Measurements from ENCODE around the gene ZC3H6. TPM values are rescaled to one million over a fixed set of nuclear protein-coding genes. Genes with fewer than 3 reads are reported as not detected.

ZC3H6 gene
- total and polyA plus RNA-seq, 4 donors, result 8.8 to 17.6 (median 11.9) TPM

DNA sequence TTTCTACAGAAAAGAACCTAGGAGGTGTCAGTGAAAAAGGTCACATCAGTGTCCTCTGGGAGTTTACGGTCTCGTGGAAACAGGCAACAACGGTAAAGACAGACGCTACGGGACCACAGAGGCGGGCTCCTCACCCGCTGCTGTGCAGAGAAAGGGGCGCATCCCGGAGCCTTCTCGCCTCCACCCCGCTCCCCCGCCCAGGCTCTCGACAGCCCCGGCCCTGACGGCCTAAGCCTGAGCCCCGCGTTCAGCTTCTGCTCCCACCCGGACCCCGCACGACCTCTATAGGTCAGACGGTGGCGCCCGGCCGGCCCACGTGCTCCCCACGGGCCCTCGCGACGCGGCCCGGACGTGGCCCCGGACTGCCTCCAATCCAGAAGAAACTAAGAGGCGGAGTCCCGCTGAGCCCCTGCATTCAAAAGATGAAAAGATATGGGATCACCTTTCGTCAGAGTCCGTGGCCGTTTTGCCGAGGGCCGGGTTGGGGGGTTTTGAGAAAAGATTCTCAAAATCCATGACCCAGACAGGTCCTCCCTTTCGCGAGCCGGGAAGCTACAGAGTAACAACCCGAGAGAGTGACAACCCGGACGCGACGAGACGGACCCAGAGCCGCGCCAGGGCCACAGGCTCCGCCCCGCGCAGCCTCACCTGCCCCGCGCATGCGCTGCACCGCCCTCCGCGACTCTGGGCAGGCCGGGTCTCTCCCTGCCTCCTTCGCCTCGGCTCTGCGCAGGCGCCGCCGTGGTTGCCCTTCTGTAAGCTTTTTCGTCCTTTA is 20.7 kb upstream of the ZC3H6 start, which contains the start of gene ZC3H8:
TSS of gene ZC3H8 (minus strand) at position 577 of the 775 bp plus-strand sequence. CDS start at position 516, 61 bp downstream.
- peak within 1 kb of the TSS; percentile 88 for H3K27ac ChIP-seq (ENCODE audit: low read depth, low read length)
- H3K4me1 ChIP-seq (ENCODE audit: control insufficient read depth, insufficient read depth, low read length), result peaks cover 5% of the 10 kb centered on the region
- WGBS (ENCODE audit: insufficient coverage), result 0% methylated on average over 61 of the region's 68 CpGs

DNA sequence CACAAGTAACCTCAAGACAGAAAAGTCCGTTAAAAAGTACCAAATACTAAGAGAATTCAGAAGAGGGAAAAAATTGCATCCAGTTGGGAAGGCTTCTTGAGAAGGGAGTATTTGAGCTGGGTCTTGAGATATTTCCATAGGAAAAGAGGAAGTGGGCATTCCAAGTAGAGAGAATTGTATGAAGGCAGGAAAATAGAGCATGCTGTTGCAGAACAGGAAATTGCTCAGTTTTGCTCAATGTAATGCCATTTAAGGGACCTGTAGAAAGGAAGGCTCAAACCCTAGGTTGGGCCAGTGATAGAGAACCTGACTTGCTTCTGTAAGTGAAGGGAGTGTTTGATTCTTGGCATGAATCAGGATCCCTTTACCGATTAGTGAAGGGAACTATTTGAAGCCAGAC is 19.5 kb upstream of the ZC3H6 start:
- Histone ChIP-seq H3K4me3 (ENCODE audit: low read depth, low read length) (no peak overlapping the region), H3K36me3 (ENCODE audit: control insufficient read depth, insufficient read depth, low read length) (no peaks in the 10 kb centered on the region), H3K4me1 (ENCODE audit: control insufficient read depth, insufficient read depth, low read length) (peaks cover 5% of the 10 kb centered on the region), H3K27ac (ENCODE audit: low read depth, low read length) (no peak overlapping the region), H3K9me3 (ENCODE audit: control insufficient read depth, insufficient read depth, low read length) (no peaks in the 10 kb centered on the region), H3K27me3 (ENCODE audit: control insufficient read depth, insufficient read depth, low read length) (no peaks in the 10 kb centered on the region)
- WGBS (ENCODE audit: insufficient coverage), result no CpG with 5 or more reads among the region's 2 CpGs
- DNase-seq (ENCODE audit: low read depth in 4 of 6, low spot score in 6 of 6), result no peak

More for the DNA sequence above, 20.7 kb upstream of the ZC3H6 start, which contains the start of gene ZC3H8:
- H3K27me3 ChIP-seq (ENCODE audit: control insufficient read depth, insufficient read depth, low read length), result no peaks in the 10 kb centered on the region
- DNase-seq (ENCODE audit: low read depth in 4 of 6, low spot score in 6 of 6), result peak; percentile 83 to 98 (median 89)
- H3K9me3 ChIP-seq (ENCODE audit: control insufficient read depth, insufficient read depth, low read length), result no peaks in the 10 kb centered on the region
- H3K36me3 ChIP-seq (ENCODE audit: control insufficient read depth, insufficient read depth, low read length), result no peaks in the 10 kb centered on the region
- H3K4me3 ChIP-seq (ENCODE audit: low read depth, low read length), result peak within 1 kb of the TSS; percentile 73

- Histone ChIP-seq H3K9me3 (ENCODE audit: control insufficient read depth, insufficient read depth, low read length) (no peaks in the 10 kb centered on the region), H3K4me3 (ENCODE audit: low read depth, low read length) (no peak overlapping the region), H3K4me1 (ENCODE audit: control insufficient read depth, insufficient read depth, low read length) (peaks cover 5% of the 10 kb centered on the region), H3K36me3 (ENCODE audit: control insufficient read depth, insufficient read depth, low read length) (no peaks in the 10 kb centered on the region), H3K27me3 (ENCODE audit: control insufficient read depth, insufficient read depth, low read length) (no peaks in the 10 kb centered on the region), H3K27ac (ENCODE audit: low read depth, low read length) (no peak overlapping the region)
- no CpG with 5 or more reads among the region's 2 CpGs for WGBS (ENCODE audit: insufficient coverage)
- no peak for DNase-seq (ENCODE audit: low read depth in 4 of 6, low spot score in 6 of 6)
These were observed 18.7 kb upstream of the ZC3H6 start for GRCh38 chr2:112256654-112257053.

GRCh38 chr2:112257575-112257974 is 17.8 kb upstream of the ZC3H6 start:
- no peak for DNase-seq (ENCODE audit: low read depth in 4 of 6, low spot score in 6 of 6)
- Histone ChIP-seq H3K36me3 (ENCODE audit: control insufficient read depth, insufficient read depth, low read length) (no peaks in the 10 kb centered on the region), H3K9me3 (ENCODE audit: control insufficient read depth, insufficient read depth, low read length) (no peaks in the 10 kb centered on the region), H3K27ac (ENCODE audit: low read depth, low read length) (no peak overlapping the region), H3K27me3 (ENCODE audit: control insufficient read depth, insufficient read depth, low read length) (no peaks in the 10 kb centered on the region), H3K4me1 (ENCODE audit: control insufficient read depth, insufficient read depth, low read length) (peaks cover 5% of the 10 kb centered on the region), H3K4me3 (ENCODE audit: low read depth, low read length) (no peak overlapping the region)
- WGBS (ENCODE audit: insufficient coverage), result 70% methylated on average over 4 of the region's 4 CpGs

GRCh38 chr2:112259509-112260294 is 15.7 kb upstream of the ZC3H6 start:
- Histone ChIP-seq H3K4me1 (ENCODE audit: control insufficient read depth, insufficient read depth, low read length) (peaks cover 5% of the 10 kb centered on the region), H3K9me3 (ENCODE audit: control insufficient read depth, insufficient read depth, low read length) (no peaks in the 10 kb centered on the region), H3K27ac (ENCODE audit: low read depth, low read length) (no peak overlapping the region), H3K27me3 (ENCODE audit: control insufficient read depth, insufficient read depth, low read length) (no peaks in the 10 kb centered on the region), H3K36me3 (ENCODE audit: control insufficient read depth, insufficient read depth, low read length) (no peaks in the 10 kb centered on the region), H3K4me3 (ENCODE audit: low read depth, low read length) (no peak overlapping the region)
- peak; percentile 48 to 91 (median 56) for DNase-seq (ENCODE audit: low read depth in 4 of 6, low spot score in 6 of 6)
- whole genome bisulfite sequencing (ENCODE audit: insufficient coverage), result 26% methylated on average over 13 of the region's 15 CpGs

DNA sequence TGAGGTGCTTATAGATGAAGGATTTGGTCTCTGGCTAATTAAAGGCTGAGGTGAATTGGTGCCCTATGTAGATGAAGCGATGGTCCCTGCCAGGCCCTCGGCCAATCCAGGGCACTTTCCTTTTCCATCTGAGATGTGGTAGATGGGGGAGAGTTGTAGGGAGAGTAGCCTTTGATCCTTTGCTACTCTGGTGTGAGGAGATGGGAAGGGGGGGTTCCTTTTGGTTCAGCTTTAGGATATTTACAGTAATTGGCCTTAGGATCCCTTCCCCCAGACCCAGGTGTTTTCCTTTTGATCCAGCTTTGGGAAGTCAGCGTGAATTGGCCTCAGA is 15.1 kb upstream of the ZC3H6 start:
- H3K27me3 ChIP-seq (ENCODE audit: control insufficient read depth, insufficient read depth, low read length), result no peaks in the 10 kb centered on the region
- WGBS (ENCODE audit: insufficient coverage), result 100% methylated on average over 3 of the region's 3 CpGs
- H3K36me3 ChIP-seq (ENCODE audit: control insufficient read depth, insufficient read depth, low read length), result no peaks in the 10 kb centered on the region
- no peaks in the 10 kb centered on the region for H3K9me3 ChIP-seq (ENCODE audit: control insufficient read depth, insufficient read depth, low read length)
- H3K4me1 ChIP-seq (ENCODE audit: control insufficient read depth, insufficient read depth, low read length), result peaks cover 2% of the 10 kb centered on the region
- no peak overlapping the region for H3K27ac ChIP-seq (ENCODE audit: low read depth, low read length)
- no peak for DNase-seq (ENCODE audit: low read depth in 4 of 6, low spot score in 6 of 6)
- no peak overlapping the region for H3K4me3 ChIP-seq (ENCODE audit: low read depth, low read length)

- Histone ChIP-seq H3K4me3 (ENCODE audit: low read depth, low read length) (no peak overlapping the region), H3K4me1 (ENCODE audit: control insufficient read depth, insufficient read depth, low read length) (no peaks in the 10 kb centered on the region), H3K27ac (ENCODE audit: low read depth, low read length) (no peak overlapping the region), H3K27me3 (ENCODE audit: control insufficient read depth, insufficient read depth, low read length) (no peaks in the 10 kb centered on the region), H3K36me3 (ENCODE audit: control insufficient read depth, insufficient read depth, low read length) (no peaks in the 10 kb centered on the region), H3K9me3 (ENCODE audit: control insufficient read depth, insufficient read depth, low read length) (no peaks in the 10 kb centered on the region)
- no peak for DNase-seq (ENCODE audit: low read depth in 4 of 6, low spot score in 6 of 6)
These were observed 12.5 kb upstream of the ZC3H6 start for GRCh38 chr2:112262876-112263275.

- H3K27ac ChIP-seq (ENCODE audit: low read depth, low read length), result no peak overlapping the region
- 89% methylated on average over 1 of the region's 1 CpG for WGBS (ENCODE audit: insufficient coverage)
- no peaks in the 10 kb centered on the region for H3K27me3 ChIP-seq (ENCODE audit: control insufficient read depth, insufficient read depth, low read length)
- H3K36me3 ChIP-seq (ENCODE audit: control insufficient read depth, insufficient read depth, low read length), result no peaks in the 10 kb centered on the region
- H3K4me3 ChIP-seq (ENCODE audit: low read depth, low read length), result no peak overlapping the region
- no peaks in the 10 kb centered on the region for H3K4me1 ChIP-seq (ENCODE audit: control insufficient read depth, insufficient read depth, low read length)
- no peak for DNase-seq (ENCODE audit: low read depth in 4 of 6, low spot score in 6 of 6)
- H3K9me3 ChIP-seq (ENCODE audit: control insufficient read depth, insufficient read depth, low read length), result no peaks in the 10 kb centered on the region
These were observed 6.8 kb upstream of the ZC3H6 start for GRCh38 chr2:112268547-112268946.

- Histone ChIP-seq H3K4me3 (ENCODE audit: low read depth, low read length) (no peak overlapping the region), H3K9me3 (ENCODE audit: control insufficient read depth, insufficient read depth, low read length) (no peaks in the 10 kb centered on the region), H3K4me1 (ENCODE audit: control insufficient read depth, insufficient read depth, low read length) (peaks cover 5% of the 10 kb centered on the region), H3K36me3 (ENCODE audit: control insufficient read depth, insufficient read depth, low read length) (no peaks in the 10 kb centered on the region), H3K27ac (ENCODE audit: low read depth, low read length) (no peak overlapping the region), H3K27me3 (ENCODE audit: control insufficient read depth, insufficient read depth, low read length) (no peaks in the 10 kb centered on the region)
- WGBS (ENCODE audit: insufficient coverage), result 65% methylated on average over 3 of the region's 5 CpGs
- peak in 1 of 6 donors; percentile 28 for DNase-seq (ENCODE audit: low read depth in 4 of 6, low spot score in 6 of 6)
These were observed 2.7 kb upstream of the ZC3H6 start for GRCh38 chr2:112272669-112273068.

- 83% methylated on average over 3 of the region's 5 CpGs for WGBS (ENCODE audit: insufficient coverage)
- no peak overlapping the region for H3K4me3 ChIP-seq (ENCODE audit: low read depth, low read length)
- no peak for DNase-seq (ENCODE audit: low read depth in 4 of 6, low spot score in 6 of 6)
- no peaks in the 10 kb centered on the region for H3K36me3 ChIP-seq (ENCODE audit: control insufficient read depth, insufficient read depth, low read length)
- no peaks in the 10 kb centered on the region for H3K27me3 ChIP-seq (ENCODE audit: control insufficient read depth, insufficient read depth, low read length)
- peaks cover 5% of the 10 kb centered on the region for H3K4me1 ChIP-seq (ENCODE audit: control insufficient read depth, insufficient read depth, low read length)
- H3K9me3 ChIP-seq (ENCODE audit: control insufficient read depth, insufficient read depth, low read length), result no peaks in the 10 kb centered on the region
- no peak overlapping the region for H3K27ac ChIP-seq (ENCODE audit: low read depth, low read length)
These were observed 2.0 kb upstream of the ZC3H6 start for GRCh38 chr2:112273349-112273748.

All from spinal cord (tissue), 10 donors.